Upper lobe of left lung (tissue), 4 donors: Measurements from ENCODE around the gene SLC19A1.

ENCODE experiments used
- CTCF ChIP-seq, 6 experiments: fragments of 450-650 bp in 4 of 6; fragments of 200-600 bp in 2 of 6; sonication (generic) in 2 of 6; IDR thresholded peaks; one replicate each; pipeline ENCODE4 v1.5.1; 2016 to 2019; ENCODE audit warnings: antibody characterized with exemption in 6 of 6
- POLR2A ChIP-seq, 4 donors: fragments of 450-650 bp; IDR thresholded peaks; one replicate each; pipeline ENCODE4 v1.5.1; 2016 to 2017; ENCODE audit warnings: antibody characterized with exemption in 4 of 4, mild to moderate bottlenecking in 2 of 4
- POLR2AphosphoS5 ChIP-seq, 2 donors: sonication (generic); formaldehyde crosslinking; IDR thresholded peaks; one replicate each; pipeline ENCODE4 v1.5.1; 2017; ENCODE audit warnings: antibody characterized with exemption in 2 of 2

GRCh38 chr21:45456584-45457160, 85.6 kb downstream of the SLC19A1 start:
- TF ChIP-seq CTCF (IDR thresholded peaks at IDR 0.05) (no peak), POLR2A (IDR thresholded peaks at IDR 0.05) (no peak), POLR2AphosphoS5 (IDR thresholded peaks at IDR 0.05) (no peak)
